GM18873 (cell line): ENCODE data around the gene GLG1.
A peak's percentile ranks its signal among the peaks of the same experiment; 100 is the strongest.
"Not testable (repeated sequence)": the region's sequence is repeated elsewhere in the genome, so short reads cannot be mapped to it uniquely, and the experiment has no call there.

Source experiments
- ATAC-seq: cut with Tn5 transposase; IDR thresholded peaks from one replicate; pipeline ENCODE4 v1.9.1; 2021; ENCODE audit warnings: mild to moderate bottlenecking, moderate library complexity, moderate number of reproducible peaks; ENCODE audit not compliant: unreplicated experiment, low FRiP score

Gene GLG1

DNA sequence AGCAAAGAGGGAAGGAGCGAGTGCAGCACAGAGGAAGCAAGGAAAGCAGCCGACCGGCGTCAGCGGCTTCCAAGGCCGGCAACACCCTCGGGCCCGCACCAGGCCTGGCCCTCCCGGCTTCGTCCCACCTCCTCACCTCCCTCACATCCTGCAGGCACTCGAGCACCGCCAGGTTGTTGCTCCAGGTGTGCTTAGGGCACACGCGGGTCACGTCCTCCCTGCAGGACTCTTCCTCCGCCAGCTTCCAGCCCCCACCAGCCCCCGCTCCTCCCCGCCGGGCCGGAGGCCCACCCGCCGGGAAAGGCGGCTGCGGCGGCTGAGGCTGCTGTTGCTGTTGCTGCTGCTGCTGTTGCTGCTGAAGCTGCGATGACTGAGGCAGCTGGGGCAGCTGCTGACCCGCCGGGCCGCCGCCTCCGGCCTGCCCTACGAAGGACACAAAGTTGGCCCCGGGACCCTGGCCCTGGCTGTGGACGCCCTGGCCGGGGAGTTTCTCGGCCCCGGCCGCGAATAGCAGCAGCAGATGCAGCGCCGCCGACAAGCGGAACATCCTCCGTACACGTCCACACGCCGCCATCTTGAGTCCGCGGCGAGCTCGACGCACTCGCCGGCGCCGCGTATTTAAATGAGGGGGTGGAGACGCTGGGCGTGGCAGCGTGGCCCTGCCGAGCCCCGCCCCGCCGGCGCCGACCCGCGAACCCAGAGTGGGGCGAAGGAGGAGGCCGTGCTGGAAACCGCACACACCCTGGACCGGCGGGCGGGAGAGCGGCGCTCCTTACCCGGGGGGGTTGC, at the start of gene GLG1:
GLG1 (minus strand) TSS at position 594 of the 789 bp plus-strand sequence; CDS start at position 574, 20 bp downstream.
- ATAC-seq = peak; percentile 85

DNA sequence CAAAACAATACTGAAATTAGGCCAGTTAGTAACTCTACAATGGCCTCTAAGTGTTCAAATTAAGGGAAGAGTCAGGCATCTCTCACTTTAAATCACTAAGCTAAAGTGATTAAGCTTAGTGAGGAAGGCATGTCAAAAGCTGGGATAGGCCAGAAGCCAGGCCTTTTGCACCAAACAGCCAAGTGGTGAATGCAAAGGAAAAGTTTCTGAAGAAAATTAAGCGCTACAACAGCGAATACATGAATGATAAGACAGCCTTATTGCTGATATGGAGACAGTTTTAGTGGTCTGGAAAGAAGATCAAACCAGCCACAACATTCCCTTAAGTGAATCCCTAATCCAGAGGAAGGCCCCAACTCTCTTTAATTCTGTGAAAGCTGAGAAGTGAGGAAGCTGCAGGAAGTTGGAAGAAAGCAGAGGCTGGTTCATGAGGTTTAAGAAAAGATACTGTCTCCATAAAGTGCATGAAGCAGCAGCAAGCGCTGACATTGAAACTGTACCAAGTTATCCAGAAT, 47.7 kb upstream of the GLG1 start:
- no peak for ATAC-seq

DNA sequence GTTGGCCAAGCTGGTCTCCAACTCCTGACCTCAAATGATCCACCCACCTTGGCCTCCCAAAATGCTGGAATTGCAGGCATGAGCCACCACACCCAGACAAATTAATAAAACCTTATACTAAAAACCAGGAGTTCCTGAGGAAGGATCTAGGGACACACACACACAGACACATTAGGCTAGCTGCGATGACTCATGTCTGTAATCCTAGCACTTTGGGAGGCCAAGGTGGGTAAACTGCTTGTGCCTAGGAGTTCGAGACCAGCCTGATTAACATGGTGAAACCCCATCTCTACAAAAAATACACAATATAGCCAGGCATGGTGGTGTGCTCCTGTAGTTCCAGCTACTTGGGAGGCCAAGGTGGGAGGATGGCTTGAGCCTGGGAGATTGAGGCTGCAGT, 46.0 kb upstream of the GLG1 start:
- ATAC-seq = not testable (repeated sequence)

DNA sequence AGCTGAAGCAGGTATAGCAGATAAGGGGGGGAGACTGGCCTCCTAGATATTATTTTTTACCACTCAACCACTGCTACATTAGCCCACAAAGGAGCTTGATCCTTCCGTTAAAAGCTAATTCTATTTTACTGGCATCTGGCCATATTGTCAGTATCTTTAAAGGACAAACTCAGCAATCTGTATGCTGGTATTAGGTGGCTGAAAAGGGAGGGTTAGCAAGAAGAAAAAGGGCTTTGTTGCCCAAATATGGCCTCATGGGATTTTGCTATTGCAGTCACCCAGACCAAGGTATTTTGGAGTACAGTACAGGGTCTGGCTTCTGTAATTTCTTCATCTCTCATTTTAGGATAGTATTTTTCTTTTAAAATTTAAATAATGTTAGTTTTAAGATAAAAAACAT, 45.3 kb upstream of the GLG1 start:
- no peak for ATAC-seq

DNA sequence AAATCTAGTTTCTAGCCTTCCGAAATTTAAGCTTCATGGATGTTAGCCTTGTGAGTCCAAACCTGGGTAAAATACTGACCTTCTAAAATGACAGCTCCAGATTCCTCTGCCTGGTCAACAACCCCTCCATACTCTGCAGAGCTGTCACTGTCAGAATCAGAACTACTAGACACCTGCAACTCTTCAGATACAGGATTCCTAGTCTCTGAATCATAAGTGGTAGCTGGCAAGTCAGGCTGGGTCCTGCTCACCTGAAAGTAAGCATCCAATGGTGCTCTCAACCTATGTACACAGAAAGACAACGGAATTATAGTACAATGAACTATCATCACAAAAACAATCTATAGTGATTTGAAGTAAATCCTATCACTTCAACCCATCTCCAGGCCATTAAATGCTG, 44.9 kb upstream of the GLG1 start:
- ATAC-seq = no peak

DNA sequence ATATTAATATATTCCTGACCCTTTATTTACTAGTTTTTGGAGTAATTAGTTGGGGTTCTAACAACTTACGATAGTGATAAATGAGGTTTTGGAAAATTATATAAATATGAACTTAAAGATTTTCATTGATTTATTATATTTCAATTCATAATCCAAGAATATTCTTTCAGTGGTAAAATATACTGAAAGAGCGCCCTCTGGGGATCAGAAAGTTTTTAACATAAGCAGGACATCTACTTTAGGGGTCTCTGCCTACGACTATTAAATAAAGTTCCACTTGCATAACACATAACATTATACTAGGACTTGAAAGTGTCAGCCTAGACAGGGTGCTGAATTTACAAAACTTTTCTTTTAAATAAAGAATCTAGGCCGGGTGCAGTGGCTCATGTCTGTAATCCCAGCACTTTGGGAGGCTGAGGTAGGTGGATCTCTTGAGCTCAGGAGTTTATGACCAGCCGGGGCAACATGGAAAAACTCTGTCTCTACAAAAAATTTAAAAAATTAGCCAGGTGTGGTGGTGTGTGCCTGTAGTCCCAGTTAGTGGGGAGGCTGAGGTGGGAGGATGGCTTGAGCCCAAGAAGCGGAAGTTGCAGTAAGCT, 44.2 kb upstream of the GLG1 start:
- ATAC-seq = no peak

DNA sequence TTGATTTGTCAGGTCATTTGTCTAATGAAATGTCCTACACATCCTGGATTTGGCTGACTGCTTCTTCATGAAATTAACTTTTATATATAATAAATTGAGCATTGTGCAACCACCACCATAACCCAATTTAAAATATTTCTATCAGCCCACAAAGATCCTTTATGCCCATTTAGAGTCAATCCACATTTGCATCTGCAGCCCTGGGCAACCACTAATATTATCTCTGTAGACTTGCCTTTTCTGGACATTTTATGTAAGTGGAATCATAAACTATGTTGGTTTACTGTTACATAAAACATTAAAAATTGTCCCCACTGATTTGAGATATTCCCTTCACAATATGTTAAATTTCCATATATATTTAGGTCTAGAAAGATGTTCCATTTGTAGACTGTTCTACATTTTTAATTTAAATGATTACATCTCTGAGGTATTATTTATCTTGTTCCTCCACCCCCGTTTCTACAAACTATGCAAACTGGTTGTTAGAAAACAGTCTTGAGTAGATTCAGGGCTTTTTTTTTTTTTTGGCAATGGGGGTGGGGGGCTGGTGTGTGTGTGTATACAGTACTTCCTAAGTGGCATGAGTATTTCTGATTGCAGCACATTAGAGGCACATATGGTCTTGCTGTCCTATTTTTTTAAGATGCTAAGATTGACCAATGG, 43.1 kb upstream of the GLG1 start:
- no peak for ATAC-seq

DNA sequence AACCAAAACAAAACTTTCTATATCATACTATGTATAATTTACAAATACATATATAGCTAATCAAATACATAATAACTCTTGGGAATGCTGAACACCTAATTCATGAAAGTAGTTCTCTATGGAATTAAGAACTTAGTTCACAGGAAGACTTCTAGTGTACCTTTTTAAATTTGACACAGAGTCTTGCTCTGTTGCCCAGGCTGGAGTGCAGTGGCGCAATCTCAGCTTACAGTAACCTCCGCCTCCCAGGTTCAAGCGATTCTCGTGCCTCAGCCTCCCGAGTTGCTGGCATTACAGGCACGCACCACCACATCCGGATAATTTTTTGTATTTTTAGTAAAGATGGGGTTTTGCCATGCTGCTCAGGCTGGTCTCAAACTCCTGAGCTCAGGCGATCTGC, 35.1 kb upstream of the GLG1 start:
- ATAC-seq = no peak

DNA sequence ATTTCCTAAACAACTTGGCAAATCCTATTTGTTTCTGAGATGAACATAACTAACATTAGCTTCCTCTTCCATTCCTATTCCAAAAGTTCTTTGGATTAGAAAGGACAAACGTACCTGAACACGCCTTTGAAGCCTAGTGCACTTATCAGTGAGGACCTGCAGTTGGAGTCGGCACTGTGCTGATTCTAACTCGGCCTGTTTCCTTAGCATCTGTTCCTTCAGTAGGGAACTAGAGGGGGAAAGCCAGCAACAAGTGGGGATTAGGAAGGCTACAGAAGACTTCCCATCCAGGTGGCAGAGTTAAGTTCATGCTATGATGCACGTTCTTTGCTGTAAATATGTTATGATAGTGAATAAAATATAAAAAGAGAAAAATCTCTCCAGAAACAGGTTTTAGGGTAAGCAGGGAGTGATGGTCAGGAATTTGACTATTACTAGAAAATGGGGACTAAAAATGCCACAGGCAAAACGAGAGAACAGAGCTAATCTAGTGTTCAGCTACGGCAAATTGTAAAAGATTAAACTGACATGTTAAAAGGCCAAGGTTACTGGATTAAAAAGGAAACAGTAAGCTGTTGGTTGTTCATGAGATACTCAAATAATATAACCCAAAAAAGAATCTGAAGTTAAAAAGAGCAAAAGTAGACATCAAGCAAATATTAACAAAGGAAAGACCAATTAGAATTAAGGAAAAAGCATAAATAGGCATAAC, 31.0 kb upstream of the GLG1 start:
- ATAC-seq = no peak

DNA sequence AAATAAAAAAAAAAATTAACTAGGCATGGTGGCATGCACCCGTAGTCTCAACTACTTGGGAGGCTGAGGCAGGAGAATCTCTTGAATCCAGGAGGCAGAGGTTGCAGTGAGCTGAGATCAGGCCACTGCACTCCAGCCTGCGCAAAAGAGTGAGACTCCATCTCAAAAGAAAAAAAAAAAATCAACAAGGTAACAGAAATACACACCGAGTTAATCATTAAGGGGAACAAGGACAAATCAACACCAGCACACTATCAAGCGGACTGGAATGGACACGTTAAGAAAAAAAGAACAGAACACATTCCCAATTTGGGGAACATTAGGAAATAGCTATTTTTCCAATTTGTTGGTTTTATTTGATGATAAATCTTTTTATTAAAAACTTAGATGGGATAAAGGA, 28.4 kb upstream of the GLG1 start:
- ATAC-seq = no peak

DNA sequence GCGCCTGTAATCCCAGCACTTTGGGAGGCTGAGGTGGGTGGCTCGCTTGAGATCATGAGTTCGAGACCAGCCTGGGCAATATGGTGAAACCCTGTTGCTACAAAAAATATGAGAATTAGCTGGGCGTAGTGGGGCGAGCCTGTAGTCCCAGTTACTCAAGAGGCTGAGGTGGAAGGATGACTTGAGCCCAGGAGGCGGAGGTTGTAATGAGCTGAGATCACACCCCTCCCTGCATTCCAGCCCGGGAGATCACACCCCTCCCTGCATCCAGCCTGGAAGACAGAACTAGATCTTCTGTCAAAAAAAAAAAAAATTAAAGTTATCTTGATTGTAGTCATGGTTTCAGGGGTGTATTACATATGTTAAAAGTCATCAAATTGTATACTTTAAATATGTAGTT, 26.8 kb upstream of the GLG1 start:
- no peak for ATAC-seq

DNA sequence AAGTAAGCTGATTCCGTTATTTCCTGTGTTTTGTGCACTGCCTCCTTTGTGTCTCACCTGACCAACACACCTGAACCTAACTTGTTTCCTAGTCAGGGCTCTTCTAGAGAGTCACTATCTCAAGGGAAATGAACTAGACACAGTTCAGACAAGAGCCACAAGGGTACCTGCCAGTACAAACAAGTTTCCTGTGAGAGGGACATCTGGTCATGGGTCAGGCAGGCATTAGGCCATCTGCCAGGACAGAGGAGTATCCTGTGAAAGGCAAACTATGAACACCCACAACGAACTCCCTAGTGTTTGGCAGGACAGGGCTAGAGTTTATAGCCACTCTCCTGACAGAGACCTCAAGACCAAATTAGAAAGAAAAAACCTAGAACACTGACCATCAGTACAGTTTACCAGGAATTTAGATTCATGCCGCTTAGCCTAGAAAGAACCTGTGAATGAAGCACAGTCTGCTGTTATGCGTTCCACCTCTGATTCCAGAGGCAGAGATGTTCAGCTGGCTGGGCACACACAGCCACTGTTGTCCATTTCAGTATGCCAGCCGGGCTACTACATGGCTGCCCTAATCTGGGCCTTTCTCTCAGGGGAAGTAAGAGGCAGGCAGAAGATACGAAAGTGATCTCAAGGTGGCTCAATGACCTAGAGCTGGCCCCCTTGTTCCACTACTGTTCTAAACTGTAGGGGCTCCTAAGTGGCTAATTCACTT, 20.7 kb upstream of the GLG1 start:
- ATAC-seq = no peak

DNA sequence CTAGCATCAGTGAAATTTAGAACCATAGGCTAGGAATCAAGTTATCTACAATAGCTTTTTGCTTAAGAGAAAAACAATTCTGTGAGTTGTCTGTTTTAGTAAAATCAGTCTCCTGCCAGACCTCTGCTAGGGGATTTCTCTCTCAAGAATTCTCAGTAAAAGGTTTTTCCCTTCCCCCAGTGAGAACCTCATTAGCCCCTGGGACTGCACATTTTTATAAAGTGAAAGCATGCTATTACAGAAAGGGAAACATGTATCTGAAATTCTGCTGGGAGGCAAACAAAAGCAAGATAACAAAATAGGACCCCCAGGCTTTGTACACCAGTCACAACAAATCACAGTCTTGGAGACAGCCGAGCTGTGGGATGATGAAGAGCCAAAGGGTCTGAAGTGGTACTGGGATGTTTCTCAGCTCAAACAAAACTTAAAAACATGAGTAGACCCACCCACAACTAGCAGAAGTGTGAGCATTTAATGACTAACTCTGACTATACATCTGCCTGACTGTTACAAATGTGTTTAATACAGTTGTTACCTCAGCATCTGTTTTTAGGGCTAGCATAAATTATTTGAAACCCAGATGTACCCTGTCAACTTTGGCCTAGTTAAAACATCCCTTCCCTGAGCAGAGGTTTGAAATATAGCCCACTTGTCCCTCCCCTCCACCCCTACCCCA, 20.0 kb upstream of the GLG1 start:
- no peak for ATAC-seq

DNA sequence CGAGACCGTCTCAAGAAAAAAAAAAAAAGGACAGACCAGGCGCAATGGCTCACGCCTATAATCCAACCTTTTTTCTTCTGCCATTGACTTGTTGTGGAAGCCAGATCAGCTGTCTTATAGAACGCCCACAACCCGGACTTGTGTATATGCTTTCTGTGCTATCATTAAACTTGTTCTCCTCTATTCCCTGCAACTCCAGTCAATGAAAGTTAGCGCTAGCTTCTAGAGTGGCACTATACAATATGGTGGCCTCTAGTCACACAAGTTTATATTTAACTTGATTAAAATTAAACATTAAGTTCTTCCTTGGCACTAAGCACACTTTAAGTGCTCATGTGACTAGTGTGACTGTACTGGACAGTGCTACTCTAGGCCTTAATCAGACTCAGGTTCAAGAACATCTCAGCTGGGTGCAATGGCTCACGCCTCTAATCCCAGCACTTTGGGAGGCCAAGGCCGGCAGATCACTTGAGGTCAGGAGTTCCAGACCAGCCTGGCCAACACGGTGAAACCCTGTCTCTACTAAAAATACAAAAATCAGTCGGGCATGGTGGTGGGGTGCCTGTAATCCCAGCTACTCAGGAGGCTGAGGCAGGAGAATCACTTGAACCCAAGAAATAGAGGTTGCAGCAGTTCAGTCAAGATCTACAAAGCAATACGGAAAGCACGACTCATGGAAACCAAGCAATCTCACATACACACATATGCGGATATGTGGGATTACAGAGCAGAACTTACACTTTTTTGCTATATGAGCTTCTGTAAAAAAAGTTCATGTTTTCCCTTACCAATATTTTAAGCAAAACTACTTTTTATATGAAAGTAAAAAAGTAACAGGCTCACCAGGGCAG, 18.8 kb upstream of the GLG1 start:
- no peak for ATAC-seq

DNA sequence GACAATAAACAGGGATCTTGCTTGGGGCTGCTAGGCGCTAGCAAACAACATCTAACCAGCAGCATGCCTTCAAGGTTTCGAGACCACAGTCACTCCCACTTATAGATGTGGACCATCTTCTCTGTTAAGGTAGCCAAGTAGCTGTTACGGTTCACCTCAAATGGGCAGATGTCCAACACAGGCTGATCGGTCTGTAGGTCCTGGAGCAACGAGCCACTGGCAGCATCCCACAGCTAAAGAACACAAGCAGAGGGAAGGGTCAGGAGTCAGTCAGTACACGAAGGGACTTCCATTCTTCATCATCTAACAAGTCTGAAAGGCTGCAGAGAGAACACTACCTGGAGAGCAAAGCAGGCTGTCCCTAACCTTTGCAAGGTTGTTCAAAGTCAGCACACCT, 16.9 kb upstream of the GLG1 start:
- no peak for ATAC-seq

DNA sequence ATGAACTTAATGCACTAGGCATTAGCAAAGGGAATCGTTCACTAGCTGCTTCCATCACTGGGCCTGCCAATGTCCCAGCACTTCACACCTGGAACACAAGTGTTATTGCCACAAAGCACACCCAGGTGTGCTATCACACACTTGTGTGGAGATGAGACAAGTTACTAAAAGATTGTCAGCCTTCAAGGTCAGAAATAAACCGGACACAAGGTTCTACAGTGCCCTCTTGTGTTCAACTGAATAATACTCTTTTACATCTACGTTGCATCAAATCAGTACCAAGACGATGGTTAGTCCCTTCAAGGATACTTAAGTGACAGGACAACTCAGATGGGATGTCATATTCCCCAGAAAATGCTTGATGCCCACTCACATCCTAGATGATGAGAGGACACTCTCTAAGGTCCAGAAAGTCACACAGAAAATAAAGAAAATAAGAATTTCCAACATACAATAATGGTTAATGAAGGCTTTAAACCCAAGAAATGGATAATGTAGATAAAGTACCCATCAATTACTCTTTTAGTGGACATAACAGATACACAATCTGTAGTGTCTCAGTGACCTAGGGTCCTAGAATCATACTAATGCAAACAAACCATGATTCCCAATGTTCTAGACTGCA, 16.4 kb upstream of the GLG1 start:
- no peak for ATAC-seq

DNA sequence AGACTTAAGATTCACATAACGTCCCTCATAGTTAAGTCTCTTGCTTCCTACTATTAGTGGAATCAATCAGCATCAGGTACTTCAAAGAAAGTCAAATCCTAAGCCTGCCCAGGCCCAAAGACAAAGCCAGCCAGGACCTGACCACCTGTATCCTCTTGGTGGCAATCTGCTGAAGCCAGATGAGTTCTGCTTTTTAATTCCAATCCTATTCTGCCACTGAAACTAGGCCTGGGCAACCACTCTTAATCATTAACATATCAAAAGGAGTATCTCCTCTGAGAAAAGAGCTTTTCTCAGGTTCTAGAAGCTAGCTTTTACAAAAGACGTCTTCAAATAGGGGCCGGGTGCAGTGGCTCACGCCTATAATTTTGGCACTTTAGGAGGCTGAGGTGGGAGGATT, 15.1 kb upstream of the GLG1 start:
- no peak for ATAC-seq

DNA sequence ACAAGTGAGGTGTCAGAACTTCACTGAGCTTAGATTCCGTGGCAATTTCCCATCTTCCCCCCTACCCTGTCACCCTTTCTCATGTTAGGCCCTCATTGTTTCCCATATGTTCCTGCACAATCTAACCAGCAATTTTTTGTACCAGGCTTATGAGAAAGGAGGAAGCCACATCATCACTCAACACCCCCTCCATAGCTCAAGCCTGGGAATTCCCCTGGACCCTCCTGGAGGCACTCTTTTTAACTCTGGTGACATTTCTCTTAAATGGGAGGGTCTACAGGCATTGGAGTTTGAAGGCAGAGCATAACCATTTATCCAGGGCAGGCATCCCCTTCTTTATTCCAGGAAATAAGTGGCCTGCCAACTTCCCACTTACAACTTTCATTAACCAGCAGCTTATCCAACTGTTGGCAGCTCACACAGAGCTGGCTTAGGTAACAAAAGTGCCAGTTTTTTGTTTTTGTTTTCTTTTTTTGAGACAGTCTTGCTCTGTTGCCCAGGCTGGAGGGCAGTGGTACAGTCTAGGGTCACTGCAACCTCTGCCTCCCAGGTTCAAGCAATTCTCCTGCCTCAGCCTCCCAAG, 10.4 kb upstream of the GLG1 start:
- ATAC-seq = no peak
